ENCODE measurements around the gene F5.

- TF ChIP-seq PTBP1 (IDR thresholded peaks at IDR 0.05; ENCODE audit: low read depth, low read length) (no peak), ZBTB7A (IDR thresholded peaks at IDR 0.05; ENCODE audit: borderline replicate concordance, control insufficient read depth, low read depth, low read length) (no peak)
These were observed 110.4 kb downstream of the F5 start for GRCh38 chr1:169475806-169476387.
